SU-DHL-6 (cell line): ENCODE results near the gene SLC2A1.
"Not testable (repeated sequence)": the region's sequence is repeated elsewhere in the genome, so short reads cannot be mapped to it uniquely, and the experiment has no call there.

ENCODE experiments used
- H2AFZ ChIP-seq: fragments of 200-600 bp; sonication (generic); 2 replicates; pipeline ENCODE4 v1.6.1; 2014; ENCODE audit warnings: low read depth, mild to moderate bottlenecking, moderate library complexity, mixed read lengths, antibody characterized with exemption, low read length; ENCODE audit not compliant: severe bottlenecking
- H3F3A ChIP-seq: fragments of 200-600 bp; shearing (Covaris generic); 2 replicates; pipeline ENCODE4 v1.6.0; 2016; ENCODE audit warnings: antibody characterized with exemption, mild to moderate bottlenecking; ENCODE audit not compliant: insufficient read depth
- H3K27ac ChIP-seq: fragments of 200-600 bp; sonication (generic); 2 replicates; pipeline ENCODE4 v1.5.1; 2016; ENCODE audit warnings: low read depth, mild to moderate bottlenecking, low read length, moderate library complexity, mixed read lengths
- H3K27me3 ChIP-seq: fragments of 200-600 bp; sonication (generic), shearing (Covaris generic); 2 replicates; pipeline ENCODE4 v1.6.0; 2014; ENCODE audit warnings: mild to moderate bottlenecking, low read length
- H3K36me3 ChIP-seq: fragments of 200-600 bp; sonication (generic); 2 replicates; pipeline ENCODE4 v1.6.1; 2014; ENCODE audit warnings: mild to moderate bottlenecking, low read length, mixed read lengths
- H3K4me2 ChIP-seq: fragments of 300-600, 200-600 bp; shearing (Covaris generic), sonication (generic); 2 replicates; pipeline ENCODE4 v1.6.0; 2014; ENCODE audit warnings: low read length, low read depth, mild to moderate bottlenecking; ENCODE audit not compliant: poor library complexity, severe bottlenecking
- H3K4me3 ChIP-seq: fragments of 200-600 bp; sonication (generic); 2 replicates; pipeline ENCODE4 v1.5.1; 2014; ENCODE audit warnings: antibody characterized with exemption, low read length, mild to moderate bottlenecking, mixed read lengths; ENCODE audit not compliant: insufficient read depth, poor library complexity, severe bottlenecking
- H3K79me2 ChIP-seq: fragments of 200-600 bp; sonication (generic); 2 replicates; pipeline ENCODE4 v1.6.1; 2014; ENCODE audit warnings: mild to moderate bottlenecking, low read length, moderate library complexity; ENCODE audit not compliant: insufficient read depth
- H3K9ac ChIP-seq: fragments of 200-600 bp; sonication (generic); 2 replicates; pipeline ENCODE4 v1.7.0; 2014; ENCODE audit warnings: mild to moderate bottlenecking, low read length
- H3K9me2 ChIP-seq: fragments of 200-600 bp; sonication (generic); replicated peaks from 2 replicates; pipeline ENCODE4 v1.6.1; 2014; ENCODE audit warnings: low read length; ENCODE audit not compliant: insufficient read depth
- H3K9me3 ChIP-seq: fragments of 200-600 bp; sonication (generic); 2 replicates; pipeline ENCODE4 v1.6.1; 2014; ENCODE audit warnings: low read length, mixed read lengths; ENCODE audit not compliant: insufficient read depth
- H4K20me1 ChIP-seq: fragments of 200-600 bp; sonication (generic); 2 replicates; pipeline ENCODE4 v1.6.1; 2014; ENCODE audit warnings: low read depth, mild to moderate bottlenecking, antibody characterized with exemption, low read length, moderate library complexity, mixed read lengths
- CTCF ChIP-seq: fragments of 200-600 bp; sonication (generic); IDR thresholded peaks from one replicate; pipeline ENCODE4 v1.5.1; 2017; ENCODE audit warnings: antibody characterized with exemption, mild to moderate bottlenecking, low read length, moderate library complexity; ENCODE audit not compliant: insufficient read depth, poor library complexity, severe bottlenecking
- EZH2phosphoT487 ChIP-seq: fragments of 200-600 bp; sonication (generic), shearing (Covaris generic); conservative IDR thresholded peaks from 2 replicates; pipeline ENCODE4 v1.6.1; 2018; ENCODE audit warnings: mild to moderate bottlenecking, antibody characterized with exemption, low read length, moderate library complexity, mixed read lengths

The SLC2A1 gene

GRCh38 chr1:42904434-42904833 is 54.2 kb downstream of the SLC2A1 start:
- Histone ChIP-seq H3K9me3 (no peaks in the 10 kb centered on the region), H3F3A (no peaks in the 10 kb centered on the region), H2AFZ (no peak overlapping the region), H3K4me2 (no peak overlapping the region), H3K27ac (no peak overlapping the region), H3K9me2 (no peaks in the 10 kb centered on the region), H3K79me2 (no peaks in the 10 kb centered on the region), H4K20me1 (no peaks in the 10 kb centered on the region), H3K36me3 (no peaks in the 10 kb centered on the region), H3K27me3 (no peaks in the 10 kb centered on the region), H3K9ac (no peak overlapping the region), H3K4me3 (no peak overlapping the region)
- TF ChIP-seq EZH2phosphoT487 (no peak), CTCF (no peak)

GRCh38 chr1:42899960-42900359 is 58.7 kb downstream of the SLC2A1 start:
- H3K9me3 ChIP-seq, H3K4me2 ChIP-seq, H3K4me3 ChIP-seq, H3K9me2 ChIP-seq, H3K36me3 ChIP-seq, H4K20me1 ChIP-seq, H3K27me3 ChIP-seq, H3K27ac ChIP-seq, H3K79me2 ChIP-seq, H3K9ac ChIP-seq, H3F3A ChIP-seq, H2AFZ ChIP-seq: not testable (repeated sequence)

DNA sequence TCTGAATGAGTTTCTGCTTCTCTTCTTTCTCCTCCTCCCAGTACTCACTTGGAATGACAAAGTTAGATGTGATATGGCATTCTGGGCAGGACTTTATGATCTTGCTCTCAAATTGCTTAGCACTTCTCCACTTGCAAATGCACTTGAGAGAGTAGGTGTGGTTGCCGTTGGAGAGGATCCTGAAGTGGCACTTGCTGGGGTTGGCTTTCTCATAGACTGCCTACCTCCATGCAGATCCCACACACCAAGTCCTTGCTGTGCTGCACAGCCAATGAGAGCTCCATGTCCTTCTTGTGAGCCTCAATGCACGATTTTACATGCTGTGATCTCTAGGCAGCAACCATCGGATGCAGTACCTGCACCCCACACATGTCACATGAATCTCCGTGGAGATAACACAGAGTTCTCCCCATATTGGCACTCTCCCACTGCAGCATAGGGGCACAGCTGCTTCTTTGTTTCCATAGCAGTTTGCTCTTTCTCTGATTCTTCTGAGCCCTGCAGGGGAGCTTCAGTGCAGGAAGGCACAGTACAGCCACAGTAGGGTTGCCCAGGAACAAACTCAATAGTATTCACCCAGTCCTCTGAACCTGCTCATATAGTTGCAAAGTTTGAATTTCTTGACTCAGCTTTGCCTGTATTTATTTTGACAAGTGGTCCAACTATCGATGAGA is 67.1 kb downstream of the SLC2A1 start:
- no peaks in the 10 kb centered on the region for H3K27me3 ChIP-seq
- no peaks in the 10 kb centered on the region for H3K36me3 ChIP-seq
- no peaks in the 10 kb centered on the region for H3K9me3 ChIP-seq
- no peak overlapping the region for H3K4me2 ChIP-seq
- H3K79me2 ChIP-seq: no peaks in the 10 kb centered on the region
- H4K20me1 ChIP-seq: no peaks in the 10 kb centered on the region
- H3K27ac ChIP-seq: no peak overlapping the region
- no peak overlapping the region for H3K9ac ChIP-seq
- H3K4me3 ChIP-seq: no peak overlapping the region
- TF ChIP-seq CTCF (no peak), EZH2phosphoT487 (no peak)
- H3K9me2 ChIP-seq: no peaks in the 10 kb centered on the region
- no peak overlapping the region for H2AFZ ChIP-seq
- H3F3A ChIP-seq: no peaks in the 10 kb centered on the region

DNA sequence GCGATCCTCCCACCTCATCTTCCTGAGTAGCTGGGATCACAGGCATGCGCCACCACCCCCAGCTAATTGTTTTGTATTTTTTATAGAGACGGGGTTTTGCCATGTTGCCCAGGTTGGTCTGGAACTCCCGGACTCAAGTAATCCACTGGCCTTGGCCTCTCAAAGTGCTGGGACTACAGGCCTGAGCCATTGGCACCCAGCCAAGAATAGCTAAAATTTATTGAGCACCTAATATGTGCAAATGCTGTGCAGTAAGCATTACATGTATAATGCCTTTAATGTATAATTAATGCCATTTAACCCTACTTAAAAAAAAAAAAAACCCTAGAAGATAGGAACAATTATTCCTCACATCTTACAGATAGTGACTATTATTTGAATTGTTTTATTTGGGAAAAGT is 69.4 kb downstream of the SLC2A1 start:
- H3K9me2 ChIP-seq: no peaks in the 10 kb centered on the region
- H3K4me2 ChIP-seq: no peak overlapping the region

More for the DNA sequence above, 69.4 kb downstream of the SLC2A1 start:
- Histone ChIP-seq H3K27me3 (no peaks in the 10 kb centered on the region), H3K79me2 (no peaks in the 10 kb centered on the region), H3K4me3 (no peak overlapping the region), H3K9me3 (no peaks in the 10 kb centered on the region), H2AFZ (no peak overlapping the region), H3K9ac (no peak overlapping the region), H4K20me1 (no peaks in the 10 kb centered on the region), H3K27ac (no peak overlapping the region), H3F3A (no peaks in the 10 kb centered on the region), H3K36me3 (no peaks in the 10 kb centered on the region)
- TF ChIP-seq EZH2phosphoT487 (no peak), CTCF (no peak)
